Heart right ventricle (tissue), 16 donors: ENCODE results near the gene SULT1A1. TPM values are rescaled to one million over a fixed set of nuclear protein-coding genes. Genes with fewer than 3 reads are reported as not detected.
"Not testable (repeated sequence)": the region's sequence is repeated elsewhere in the genome, so short reads cannot be mapped to it uniquely, and the experiment has no call there.

ENCODE experiments used
- ATAC-seq, 8 donors: fragments of 200-7000 bp; cut with Tn5 transposase; one replicate each; pipeline ENCODE4 v1.9.1; 2020; ENCODE audit warnings: mild to moderate bottlenecking in 8 of 8, moderate library complexity in 8 of 8, moderate number of reproducible peaks in 1 of 8
- DNase-seq, 2 donors: peaks; one replicate each; pipeline ENCODE4 v3.0.0-alpha.2; 2020
- H3K27ac ChIP-seq, 10 donors: fragments of 200-600 bp; sonication (generic) in 2 of 10; one replicate each; pipeline versions ENCODE4 v1.5.0 to v1.8.0; 2020 to 2022; ENCODE audit warnings: mild to moderate bottlenecking in 3 of 10
- H3K27me3 ChIP-seq, 7 donors: fragments of 200-600 bp; one replicate each; pipeline ENCODE4 v1.8.0; 2021 to 2022; ENCODE audit warnings: mild to moderate bottlenecking in 2 of 7
- H3K36me3 ChIP-seq, 9 donors: fragments of 200-600 bp; sonication (generic) in 1 of 9; one replicate each; pipeline versions ENCODE4 v1.5.0 to v1.8.0; 2020 to 2022; ENCODE audit warnings: mild to moderate bottlenecking in 2 of 9
- H3K4me1 ChIP-seq, 9 donors: fragments of 200-600 bp; sonication (generic) in 1 of 9; one replicate each; pipeline versions ENCODE4 v1.5.0 to v1.8.0; 2020 to 2022; ENCODE audit warnings: mild to moderate bottlenecking in 4 of 9
- H3K4me3 ChIP-seq, 10 donors: fragments of 200-600 bp; sonication (generic) in 2 of 10; one replicate each; pipeline versions ENCODE4 v1.5.0 to v1.8.0; 2020 to 2022; ENCODE audit warnings: mild to moderate bottlenecking in 7 of 10, moderate library complexity in 2 of 10
- H3K9me3 ChIP-seq, 11 donors: fragments of 200-600 bp in 10 of 11; sonication (generic) in 2 of 11; one replicate each; pipeline versions ENCODE4 v1.5.0 to v1.8.0; 2013 to 2022; ENCODE audit warnings: mild to moderate bottlenecking in 2 of 11, control low read depth in 1 of 11, moderate library complexity in 1 of 11
- WGBS, 2 donors: extraction: QIAGEN DNeasy Blood & Tissue Kit; methylation state at CpG; one replicate each; pipeline ENCODE4 v1.1.7; 2013; ENCODE audit warnings: inconsistent platforms in 1 of 2; 5-methylcytosine and 5-hydroxymethylcytosine counted together
- intact Hi-C, 10 donors: fragments of 100-400 bp; cut with DNase I; formaldehyde crosslinking; loops; one replicate each; pipeline versions ENCODE4 v1.11.1 to v1.14.2; 2022
- polyA plus RNA-seq, 2 donors: library from polyadenylated mRNA; stranded (reverse); fragments of 200-250 nt; gene quantifications; one replicate each; pipeline ENCODE4 v1.2.3, GENCODE V29; 2013
- total RNA-seq, 10 donors: library from RNA; stranded (reverse); fragmentation: NEBNext Ultra II Directional in 3 of 10; extraction: Animal tissue kit (Norgen Biotek cat#: 25700) in 3 of 10; gene quantifications; one replicate each; pipeline versions ENCODE4 v1.2.1 to v1.2.4, GENCODE V29; 2021 to 2023
- TF ChIP-seq, protein P1 (sequence below), 9 donors: fragments of 200-600 bp; sonication (generic) in 2 of 9; IDR thresholded peaks; one replicate each; pipeline versions ENCODE4 v1.5.0 to v1.8.0; 2021 to 2022; ENCODE audit warnings: antibody characterized with exemption in 9 of 9, mild to moderate bottlenecking in 5 of 9, moderate library complexity in 1 of 9
- donor health status: Arrhythmogenic right ventricular cardiomyopathy.
- donor health status: ischemic (EF 13 %, LVEDD 7.1; RV severe dilation, severe dysfunction).
- donor health status: healthy with polysubstance abuse.
- donor health status: DM: no; HTN: yes; CAD: no.
- donor health status: DM: no; HTN: no; CAD: no.
- donor health status: ischemic (EF 25% LVEDD 6.9; RV normal size, moderate dysfunction).
- donor health status: ischemic (EF 25% LVEDD 5.7; RV mildly dilated, moderate dysfunction).
- donor health status: healthy.
- donor health status: DM: yes; HTN: yes; CAD: no.
- donor health status: Ischemic cardiomyopathy.
- donor health status: ischemic (EF 35%, LVEDD 5.7; RV mildly dilated, moderate dysfunction).
- donor health status: nonischemic (EF 11% LVEDD 7.7; RV severe dilation, severe dysfunction).
- donor health status: DM: yes; HTN: yes; CAD: no.
- donor health status: PGD.
- donor health status: ischemic (EF 29% LVEDD 5.4; RV normal size, mild dysfunction).
- donor health status: nonischemic (EF 23%, LVEDD 6.1; RV moderate dilation, normal function).

The SULT1A1 gene
- total and polyA plus RNA-seq, 12 donors, result 8.3 to 25.3 (median 14.5) TPM

DNA sequence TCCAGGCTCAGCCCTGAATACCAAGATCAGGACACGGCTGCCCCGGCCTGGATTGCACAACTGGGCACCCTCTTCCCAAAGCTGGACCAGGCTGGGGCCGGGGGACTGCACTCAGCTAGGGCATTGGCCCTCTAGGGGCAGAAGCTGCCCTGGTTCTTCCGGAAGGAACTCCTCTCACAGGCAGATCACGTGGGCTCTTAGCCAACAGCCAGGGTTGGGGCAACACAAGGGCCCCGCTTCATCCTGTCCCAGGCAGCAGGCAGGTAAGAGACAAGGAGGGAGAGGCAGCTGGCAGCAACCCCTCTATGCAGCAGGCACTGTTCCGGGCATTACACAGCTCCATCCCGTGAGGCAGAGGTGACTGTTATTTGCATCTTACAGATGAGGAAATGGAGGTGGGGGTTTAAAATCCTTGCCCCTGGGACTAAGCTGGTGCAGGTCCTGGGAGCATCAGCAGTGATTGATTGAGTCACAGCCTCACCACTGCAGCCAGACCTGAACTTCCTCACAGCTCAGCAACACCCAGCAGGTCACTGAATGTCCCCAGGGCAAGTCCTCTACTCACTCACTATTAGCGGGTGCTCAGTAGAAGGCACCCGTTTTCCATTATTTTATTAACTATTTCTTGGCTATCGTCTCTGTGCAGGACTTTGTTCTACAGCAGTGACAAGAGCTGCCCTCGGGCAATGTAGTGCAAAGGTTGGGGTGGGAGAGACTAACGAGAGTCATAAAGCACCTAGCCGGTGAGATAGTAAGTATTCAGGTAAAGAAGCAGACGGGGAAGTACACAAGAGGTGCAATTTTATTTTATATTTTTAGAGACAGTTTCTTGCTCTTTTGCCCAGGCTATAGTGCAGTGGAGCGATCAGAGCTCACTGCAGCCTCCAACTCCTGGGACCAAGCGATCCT is 10.2 kb downstream of the SULT1A1 start:
- intact Hi-C loops, H3K4me3 ChIP-seq, H3K36me3 ChIP-seq, DNase-seq, H3K27me3 ChIP-seq, H3K9me3 ChIP-seq, H3K27ac ChIP-seq: not testable (repeated sequence)
- ATAC-seq, result peak in 2 of 8 donors; percentile 28 to 53
- peaks cover 0 to 21% (median 12%) of the 10 kb centered on the region in 9 donors for H3K4me1 ChIP-seq
- no CpG with 5 or more reads among the region's 17 CpGs for WGBS, 2 donors

- ATAC-seq (no peak), DNase-seq (no peak)
- Histone ChIP-seq H3K27ac (no peak overlapping the region), H3K9me3 (no peaks in the 10 kb centered on the region), H3K27me3 (no peaks in the 10 kb centered on the region), H3K36me3 (no peaks in the 10 kb centered on the region), H3K4me1 (peaks cover 0 to 21% (median 12%) of the 10 kb centered on the region in 9 donors), H3K4me3 (no peak overlapping the region)
- TF ChIP-seq, protein P1, sequence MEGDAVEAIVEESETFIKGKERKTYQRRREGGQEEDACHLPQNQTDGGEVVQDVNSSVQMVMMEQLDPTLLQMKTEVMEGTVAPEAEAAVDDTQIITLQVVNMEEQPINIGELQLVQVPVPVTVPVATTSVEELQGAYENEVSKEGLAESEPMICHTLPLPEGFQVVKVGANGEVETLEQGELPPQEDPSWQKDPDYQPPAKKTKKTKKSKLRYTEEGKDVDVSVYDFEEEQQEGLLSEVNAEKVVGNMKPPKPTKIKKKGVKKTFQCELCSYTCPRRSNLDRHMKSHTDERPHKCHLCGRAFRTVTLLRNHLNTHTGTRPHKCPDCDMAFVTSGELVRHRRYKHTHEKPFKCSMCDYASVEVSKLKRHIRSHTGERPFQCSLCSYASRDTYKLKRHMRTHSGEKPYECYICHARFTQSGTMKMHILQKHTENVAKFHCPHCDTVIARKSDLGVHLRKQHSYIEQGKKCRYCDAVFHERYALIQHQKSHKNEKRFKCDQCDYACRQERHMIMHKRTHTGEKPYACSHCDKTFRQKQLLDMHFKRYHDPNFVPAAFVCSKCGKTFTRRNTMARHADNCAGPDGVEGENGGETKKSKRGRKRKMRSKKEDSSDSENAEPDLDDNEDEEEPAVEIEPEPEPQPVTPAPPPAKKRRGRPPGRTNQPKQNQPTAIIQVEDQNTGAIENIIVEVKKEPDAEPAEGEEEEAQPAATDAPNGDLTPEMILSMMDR (IDR thresholded peaks at IDR 0.05), result no peak
- WGBS, 2 donors, result 81 to 89% methylated on average over 9 of the region's 9 CpGs
- intact Hi-C loops, result no loop called here
Observed at GRCh38 chr16:28597692-28598261, 12.1 kb downstream of the SULT1A1 start.

GRCh38 chr16:28596840-28597691 is 12.8 kb downstream of the SULT1A1 start, which contains the start of gene SULT1A2:
TSS of gene SULT1A2 (minus strand) at chr16:28597050. CDS start at chr16:28595930, 1,120 bp downstream.
- Histone ChIP-seq H3K27me3 (no peaks in the 10 kb centered on the region), H3K9me3 (no peaks in the 10 kb centered on the region), H3K4me3 (peak within 1 kb of the TSS in 5 of 10 donors; percentile 14 to 33 (median 24)), H3K4me1 (peaks cover 0 to 21% (median 12%) of the 10 kb centered on the region in 9 donors), H3K36me3 (peaks cover 0 to 6% (median 0%) of the 10 kb centered on the region in 9 donors), H3K27ac (peak within 1 kb of the TSS in 3 of 10 donors; percentile 10 to 52 (median 31))
- TF ChIP-seq, protein P1 (IDR thresholded peaks at IDR 0.05), result no peak
- DNase-seq, result no peak
- 21 to 26% methylated on average over 11 of the region's 11 CpGs for WGBS, 2 donors
- intact Hi-C loops, result no loop called here
- peak; percentile 36 to 71 (median 55) for ATAC-seq

DNA sequence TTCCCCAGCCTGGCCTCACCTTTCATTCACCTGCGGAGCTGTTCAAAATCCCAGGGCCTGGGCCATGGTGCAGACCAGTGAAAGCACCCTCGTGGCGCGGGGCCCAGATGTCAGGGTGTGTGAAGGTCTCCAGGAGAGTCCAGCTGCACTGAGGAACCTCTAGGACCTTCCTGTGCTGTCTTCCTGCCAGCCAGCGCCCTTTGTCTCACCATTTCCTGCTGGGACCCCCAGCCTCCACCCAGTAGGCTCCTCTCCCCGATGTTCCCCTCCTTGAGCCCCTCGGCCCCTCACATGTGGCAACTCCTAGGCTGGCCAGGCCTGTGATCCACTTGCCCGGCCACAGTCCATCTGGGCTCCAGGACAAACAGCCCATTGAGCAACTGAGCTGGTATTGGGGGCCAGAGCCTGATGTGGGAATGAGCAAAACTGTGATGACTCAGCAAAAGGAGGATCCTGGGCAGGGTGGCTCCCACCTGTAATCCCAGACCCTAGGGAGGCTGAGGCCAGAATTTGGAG is 13.7 kb downstream of the SULT1A1 start:
- Histone ChIP-seq H3K27me3 (no peaks in the 10 kb centered on the region), H3K9me3 (no peaks in the 10 kb centered on the region), H3K27ac (peak overlapping the region in 3 of 10 donors; percentile 10 to 52 (median 31)), H3K4me1 (peaks cover 0 to 21% (median 12%) of the 10 kb centered on the region in 9 donors), H3K36me3 (peaks cover 0 to 15% (median 0%) of the 10 kb centered on the region in 9 donors), H3K4me3 (peak overlapping the region in 4 of 10 donors; percentile 19 to 33 (median 28))
- intact Hi-C loops, result no loop called here
- ATAC-seq, result peak in 2 of 8 donors; percentile 9 to 11
- TF ChIP-seq, protein P1 (IDR thresholded peaks at IDR 0.05), result no peak
- no peak for DNase-seq
- WGBS, 2 donors, result 69 to 82% methylated on average over 8 of the region's 8 CpGs

GRCh38 chr16:28595451-28595850 is 14.4 kb downstream of the SULT1A1 start:
- intact Hi-C loops, H3K27ac ChIP-seq, H3K9me3 ChIP-seq, H3K4me3 ChIP-seq, ATAC-seq, DNase-seq, H3K27me3 ChIP-seq: not testable (repeated sequence)
- peaks cover 0 to 22% (median 0%) of the 10 kb centered on the region in 9 donors for H3K36me3 ChIP-seq
- peaks cover 0 to 21% (median 12%) of the 10 kb centered on the region in 9 donors for H3K4me1 ChIP-seq
- WGBS, 2 donors, result 90 to 96% methylated on average over 5 to 6 of the region's 6 CpGs
